HepG2 (cell line): ENCODE results near the gene CSNK1D. TPM values are rescaled to one million over a fixed set of nuclear protein-coding genes. Genes with fewer than 3 reads are reported as not detected.
A peak's percentile ranks its signal among the peaks of the same experiment; 100 is the strongest.

ENCODE experiments used
- CBX2 ChIP-seq, 2 experiments: fragments of 200-600 bp in 1 of 2; sonication (generic); formaldehyde crosslinking in 1 of 2; IDR thresholded peaks; 2 replicates each; pipeline versions ENCODE4 v1.7.0 to v1.8.1; 2018 to 2022; ENCODE audit warnings: low read depth in 2 of 2, low read length in 1 of 2, mild to moderate bottlenecking in 1 of 2, missing genetic modification reagents in 1 of 2
- CHD2 ChIP-seq: IDR thresholded peaks from 2 replicates; pipeline ENCODE4 v1.6.1; 2011; ENCODE audit warnings: low read depth, low read length, improper control_type of control experiment
- DNMT3B ChIP-seq: conservative IDR thresholded peaks from 2 replicates; pipeline ENCODE4 v1.6.1; 2016; ENCODE audit warnings: missing biosample characterization, control low read depth
- HHEX ChIP-seq: IDR thresholded peaks from 2 replicates; pipeline ENCODE4 v1.6.1; 2016; ENCODE audit warnings: control low read depth
- MED13 ChIP-seq: sonication (generic); formaldehyde crosslinking; IDR thresholded peaks from 2 replicates; pipeline ENCODE4 v1.5.0; 2020; ENCODE audit warnings: missing genetic modification reagents
- RAD21 ChIP-seq: fragments of 450-650 bp; formaldehyde crosslinking; IDR thresholded peaks from 2 replicates; pipeline ENCODE4 v1.5.0; 2020; ENCODE audit warnings: mild to moderate bottlenecking
- SIX1 ChIP-seq: sonication (generic); formaldehyde crosslinking; IDR thresholded peaks from 2 replicates; pipeline ENCODE4 v1.4.0; 2020; ENCODE audit warnings: missing genetic modification reagents, borderline replicate concordance
- SIX4 ChIP-seq: sonication (generic); formaldehyde crosslinking; IDR thresholded peaks from 2 replicates; pipeline ENCODE4 v1.4.0; 2020; ENCODE audit warnings: missing genetic modification reagents
- ZIK1 ChIP-seq: sonication (generic); formaldehyde crosslinking; IDR thresholded peaks from 2 replicates; pipeline ENCODE4 v1.5.0; 2020; ENCODE audit warnings: mild to moderate bottlenecking, low read depth, missing genetic modification reagents, borderline replicate concordance
- ZKSCAN8 ChIP-seq: IDR thresholded peaks from 2 replicates; pipeline ENCODE4 v1.6.1; 2016; ENCODE audit warnings: borderline replicate concordance, missing genetic modification reagents, missing compliant biosample characterization
- ZNF33B ChIP-seq: sonication (generic); formaldehyde crosslinking; IDR thresholded peaks from 2 replicates; pipeline ENCODE4 v1.5.1; 2020; ENCODE audit warnings: mild to moderate bottlenecking, missing genetic modification reagents
- ZNF510 ChIP-seq: sonication (generic); formaldehyde crosslinking; IDR thresholded peaks from 2 replicates; pipeline ENCODE4 v1.4.0; 2020; ENCODE audit warnings: low read depth, mild to moderate bottlenecking, missing genetic modification reagents
- ZNF766 ChIP-seq: sonication (generic); formaldehyde crosslinking; IDR thresholded peaks from 2 replicates; pipeline ENCODE4 v1.5.0; 2020; ENCODE audit warnings: missing genetic modification reagents, borderline replicate concordance
- ZNF775 ChIP-seq: sonication (generic); formaldehyde crosslinking; IDR thresholded peaks from 2 replicates; pipeline ENCODE4 v1.4.0; 2020; ENCODE audit warnings: missing genetic modification reagents, mild to moderate bottlenecking, moderate library complexity, borderline replicate concordance
- polyA plus RNA-seq, 8 experiments: library from polyadenylated mRNA; depleted of rRNA in 3 of 8; stranded (reverse) in 7 of 8; unstranded in 1 of 8; fragments of >200 nt; fragmentation: Illumina TruSeq in 4 of 8; extraction: Trizol in 4 of 8; gene quantifications; 2 replicates each; pipeline versions ENCODE4 v1.2.1 to v1.2.3, GENCODE V29; 2011 to 2016; ENCODE audit warnings: low read depth in 4 of 8, missing spikeins in 1 of 8, mixed read lengths in 1 of 8; ENCODE audit not compliant: insufficient read depth in 1 of 8
- total RNA-seq, 5 experiments: library from RNA; depleted of rRNA; stranded (reverse); fragments of >200 nt; fragmentation: Illumina TruSeq; extraction: Trizol; gene quantifications; 2 replicates each; pipeline ENCODE4 v1.2.3, GENCODE V29; 2016; ENCODE audit warnings: low read depth in 1 of 5
- TF ChIP-seq, protein P1 (sequence below): sonication (generic); formaldehyde crosslinking; IDR thresholded peaks from 2 replicates; pipeline ENCODE4 v1.8.0; 2022; ENCODE audit warnings: missing genetic modification reagents, mild to moderate bottlenecking, borderline replicate concordance
- TF ChIP-seq, protein P2 (sequence below): sonication (generic); formaldehyde crosslinking; IDR thresholded peaks from 2 replicates; pipeline ENCODE4 v1.4.0; 2020; ENCODE audit warnings: missing genetic modification reagents, borderline replicate concordance
- TF ChIP-seq, protein P3 (sequence below): sonication (generic); formaldehyde crosslinking; conservative IDR thresholded peaks from 2 replicates; pipeline ENCODE4 v1.8.0; 2022; ENCODE audit warnings: low read depth, missing genetic modification reagents
- TF ChIP-seq, protein P4 (sequence below): sonication (generic); formaldehyde crosslinking; IDR thresholded peaks from 2 replicates; pipeline ENCODE4 v1.8.1; 2023; ENCODE audit warnings: mild to moderate bottlenecking, inconsistent platforms, moderate library complexity, missing genetic modification reagents, borderline replicate concordance
- TF ChIP-seq, protein P5 (sequence below): IDR thresholded peaks from 2 replicates; pipeline ENCODE4 v1.6.1; 2016; ENCODE audit warnings: control low read depth

CSNK1D gene
- total and polyA plus RNA-seq, 2 of the 13 experiments (the other 11 are each of a cell fraction or from before 2014, with no cell fraction given) = 31.5 to 128 TPM

DNA sequence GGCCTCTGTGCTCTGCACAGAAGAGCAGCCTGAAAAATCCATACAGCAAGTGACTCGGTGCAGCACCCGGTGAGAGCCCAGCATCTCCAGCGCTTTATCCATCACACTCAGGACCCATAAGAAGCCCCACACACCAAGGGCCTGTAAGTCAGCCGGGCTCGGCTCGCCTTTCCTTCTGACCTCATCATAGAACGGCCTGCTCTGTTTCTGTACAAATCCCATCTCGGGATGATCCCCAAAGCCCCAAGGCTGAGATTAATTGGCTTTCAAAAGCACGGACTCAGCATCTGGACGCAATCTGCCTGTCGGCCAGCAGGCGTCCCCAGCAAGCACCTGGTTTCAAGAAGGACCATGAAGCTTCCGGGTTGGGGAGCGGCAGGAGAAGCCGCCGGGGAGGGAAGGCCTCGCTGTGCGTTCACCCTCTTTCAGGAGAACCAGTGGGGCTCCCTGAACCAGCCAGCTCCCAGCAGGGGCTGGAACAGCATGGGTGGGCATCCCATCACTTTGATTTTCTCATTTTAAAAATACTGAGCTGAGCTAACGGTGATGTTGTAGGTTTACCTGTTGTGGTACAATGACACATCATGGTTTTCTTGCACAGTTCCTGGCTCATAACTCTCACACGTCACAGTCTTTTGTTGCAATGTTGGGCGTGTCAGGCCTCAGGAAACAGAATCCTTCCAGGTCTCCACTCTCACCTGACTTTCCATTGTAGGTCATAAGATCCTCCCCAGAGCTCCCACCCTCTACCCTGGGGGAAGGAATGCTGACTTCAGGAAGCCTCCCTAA, 67.6 kb downstream of the CSNK1D start (continued):
- TF ChIP-seq ZIK1 (no peak), RAD21 (CRISPR knock-in tag) (peak; percentile 89), MED13 (CRISPR knock-in tag) (no peak), DNMT3B (0 out of 2 replicates have a peak, but pooled peaks have one; percentile 65), ZNF766 (no peak), CHD2 (no peak), CBX2 (IDR thresholded peaks at IDR 0.05; ENCODE audit: low read depth, low read length) (no peak), CBX2 (CRISPR knock-in tag; IDR thresholded peaks at IDR 0.05; ENCODE audit: low read depth) (no peak), SIX4 (CRISPR knock-in tag) (no peak; the same call in 1 of the 2 replicates), ZNF33B (CRISPR knock-in tag) (no peak), ZKSCAN8 (CRISPR knock-in tag) (peak; percentile 45; the same call in 1 of the 2 replicates), SIX1 (CRISPR knock-in tag) (0 out of 2 replicates have a peak, but pooled peaks have one; percentile 14), ZNF775 (no peak), ZNF510 (no peak), HHEX (CRISPR knock-in tag) (no peak)
- TF ChIP-seq, protein P1, sequence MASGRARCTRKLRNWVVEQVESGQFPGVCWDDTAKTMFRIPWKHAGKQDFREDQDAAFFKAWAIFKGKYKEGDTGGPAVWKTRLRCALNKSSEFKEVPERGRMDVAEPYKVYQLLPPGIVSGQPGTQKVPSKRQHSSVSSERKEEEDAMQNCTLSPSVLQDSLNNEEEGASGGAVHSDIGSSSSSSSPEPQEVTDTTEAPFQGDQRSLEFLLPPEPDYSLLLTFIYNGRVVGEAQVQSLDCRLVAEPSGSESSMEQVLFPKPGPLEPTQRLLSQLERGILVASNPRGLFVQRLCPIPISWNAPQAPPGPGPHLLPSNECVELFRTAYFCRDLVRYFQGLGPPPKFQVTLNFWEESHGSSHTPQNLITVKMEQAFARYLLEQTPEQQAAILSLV (CRISPR knock-in tag) = no peak
- TF ChIP-seq, protein P2, sequence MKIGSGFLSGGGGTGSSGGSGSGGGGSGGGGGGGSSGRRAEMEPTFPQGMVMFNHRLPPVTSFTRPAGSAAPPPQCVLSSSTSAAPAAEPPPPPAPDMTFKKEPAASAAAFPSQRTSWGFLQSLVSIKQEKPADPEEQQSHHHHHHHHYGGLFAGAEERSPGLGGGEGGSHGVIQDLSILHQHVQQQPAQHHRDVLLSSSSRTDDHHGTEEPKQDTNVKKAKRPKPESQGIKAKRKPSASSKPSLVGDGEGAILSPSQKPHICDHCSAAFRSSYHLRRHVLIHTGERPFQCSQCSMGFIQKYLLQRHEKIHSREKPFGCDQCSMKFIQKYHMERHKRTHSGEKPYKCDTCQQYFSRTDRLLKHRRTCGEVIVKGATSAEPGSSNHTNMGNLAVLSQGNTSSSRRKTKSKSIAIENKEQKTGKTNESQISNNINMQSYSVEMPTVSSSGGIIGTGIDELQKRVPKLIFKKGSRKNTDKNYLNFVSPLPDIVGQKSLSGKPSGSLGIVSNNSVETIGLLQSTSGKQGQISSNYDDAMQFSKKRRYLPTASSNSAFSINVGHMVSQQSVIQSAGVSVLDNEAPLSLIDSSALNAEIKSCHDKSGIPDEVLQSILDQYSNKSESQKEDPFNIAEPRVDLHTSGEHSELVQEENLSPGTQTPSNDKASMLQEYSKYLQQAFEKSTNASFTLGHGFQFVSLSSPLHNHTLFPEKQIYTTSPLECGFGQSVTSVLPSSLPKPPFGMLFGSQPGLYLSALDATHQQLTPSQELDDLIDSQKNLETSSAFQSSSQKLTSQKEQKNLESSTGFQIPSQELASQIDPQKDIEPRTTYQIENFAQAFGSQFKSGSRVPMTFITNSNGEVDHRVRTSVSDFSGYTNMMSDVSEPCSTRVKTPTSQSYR (CRISPR knock-in tag) = no peak
- TF ChIP-seq, protein P3, sequence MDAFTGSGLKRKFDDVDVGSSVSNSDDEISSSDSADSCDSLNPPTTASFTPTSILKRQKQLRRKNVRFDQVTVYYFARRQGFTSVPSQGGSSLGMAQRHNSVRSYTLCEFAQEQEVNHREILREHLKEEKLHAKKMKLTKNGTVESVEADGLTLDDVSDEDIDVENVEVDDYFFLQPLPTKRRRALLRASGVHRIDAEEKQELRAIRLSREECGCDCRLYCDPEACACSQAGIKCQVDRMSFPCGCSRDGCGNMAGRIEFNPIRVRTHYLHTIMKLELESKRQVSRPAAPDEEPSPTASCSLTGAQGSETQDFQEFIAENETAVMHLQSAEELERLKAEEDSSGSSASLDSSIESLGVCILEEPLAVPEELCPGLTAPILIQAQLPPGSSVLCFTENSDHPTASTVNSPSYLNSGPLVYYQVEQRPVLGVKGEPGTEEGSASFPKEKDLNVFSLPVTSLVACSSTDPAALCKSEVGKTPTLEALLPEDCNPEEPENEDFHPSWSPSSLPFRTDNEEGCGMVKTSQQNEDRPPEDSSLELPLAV (CRISPR knock-in tag) = no peak
- TF ChIP-seq, protein P4, sequence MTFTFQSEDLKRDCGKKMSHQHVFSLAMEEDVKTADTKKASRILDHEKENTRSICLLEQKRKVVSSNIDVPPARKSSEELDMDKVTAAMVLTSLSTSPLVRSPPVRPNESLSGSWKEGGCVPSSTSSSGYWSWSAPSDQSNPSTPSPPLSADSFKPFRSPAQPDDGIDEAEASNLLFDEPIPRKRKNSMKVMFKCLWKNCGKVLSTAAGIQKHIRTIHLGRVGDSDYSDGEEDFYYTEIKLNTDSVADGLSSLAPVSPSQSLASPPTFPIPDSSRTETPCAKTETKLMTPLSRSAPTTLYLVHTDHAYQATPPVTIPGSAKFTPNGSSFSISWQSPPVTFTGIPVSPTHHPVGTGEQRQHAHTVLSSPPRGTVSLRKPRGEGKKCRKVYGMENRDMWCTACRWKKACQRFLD (CRISPR knock-in tag) = no peak
- TF ChIP-seq, protein P5, sequence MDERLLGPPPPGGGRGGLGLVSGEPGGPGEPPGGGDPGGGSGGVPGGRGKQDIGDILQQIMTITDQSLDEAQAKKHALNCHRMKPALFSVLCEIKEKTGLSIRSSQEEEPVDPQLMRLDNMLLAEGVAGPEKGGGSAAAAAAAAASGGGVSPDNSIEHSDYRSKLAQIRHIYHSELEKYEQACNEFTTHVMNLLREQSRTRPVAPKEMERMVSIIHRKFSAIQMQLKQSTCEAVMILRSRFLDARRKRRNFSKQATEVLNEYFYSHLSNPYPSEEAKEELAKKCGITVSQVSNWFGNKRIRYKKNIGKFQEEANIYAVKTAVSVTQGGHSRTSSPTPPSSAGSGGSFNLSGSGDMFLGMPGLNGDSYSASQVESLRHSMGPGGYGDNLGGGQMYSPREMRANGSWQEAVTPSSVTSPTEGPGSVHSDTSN (CRISPR knock-in tag) = 0 out of 2 replicates have a peak, but pooled peaks have one; percentile 31
